Upper lobe of left lung (tissue), 6 donors: Measurements from ENCODE around the gene TBP. TPM values are rescaled to one million over a fixed set of nuclear protein-coding genes. Genes with fewer than 3 reads are reported as not detected.

ENCODE experiments used
- ATAC-seq, 2 donors: fragments of 200-7000 bp; cut with Tn5 transposase; one replicate each; pipeline ENCODE4 v1.9.1; 2022; ENCODE audit warnings: mild to moderate bottlenecking in 2 of 2, moderate library complexity in 2 of 2; ENCODE audit not compliant: low FRiP score in 2 of 2
- DNase-seq, 2 donors: peaks; one replicate each; pipeline ENCODE4 v3.0.0-alpha.2; 2019 to 2020
- H3K27ac ChIP-seq, 4 donors: fragments of 200-600 bp; sonication (generic); one replicate each; pipeline ENCODE4 v1.5.1; 2016 to 2019
- H3K27me3 ChIP-seq, 4 donors: fragments of 200-600 bp; sonication (generic); one replicate each; pipeline ENCODE4 v1.5.1; 2017 to 2019
- H3K36me3 ChIP-seq, 4 donors: fragments of 200-600 bp; sonication (generic); one replicate each; pipeline ENCODE4 v1.5.1; 2016 to 2019
- H3K4me1 ChIP-seq, 4 donors: fragments of 200-600 bp; sonication (generic); one replicate each; pipeline ENCODE4 v1.5.1; 2018 to 2019
- H3K4me3 ChIP-seq, 4 donors: fragments of 200-600 bp; sonication (generic); one replicate each; pipeline ENCODE4 v1.5.1; 2017 to 2019; ENCODE audit warnings: mild to moderate bottlenecking in 2 of 4, moderate library complexity in 1 of 4
- H3K9me3 ChIP-seq, 4 donors: fragments of 200-600 bp; sonication (generic); one replicate each; pipeline ENCODE4 v1.5.1; 2018 to 2019
- CTCF ChIP-seq, 6 experiments: fragments of 450-650 bp in 4 of 6; fragments of 200-600 bp in 2 of 6; sonication (generic) in 2 of 6; IDR thresholded peaks; one replicate each; pipeline ENCODE4 v1.5.1; 2016 to 2019; ENCODE audit warnings: antibody characterized with exemption in 6 of 6
- EP300 ChIP-seq, 4 donors: sonication (generic); formaldehyde crosslinking; IDR thresholded peaks; one replicate each; pipeline ENCODE4 v1.5.1; 2017; ENCODE audit warnings: antibody characterized with exemption in 4 of 4, control low read depth in 2 of 4
- POLR2A ChIP-seq, 4 donors: fragments of 450-650 bp; IDR thresholded peaks; one replicate each; pipeline ENCODE4 v1.5.1; 2016 to 2017; ENCODE audit warnings: antibody characterized with exemption in 4 of 4, mild to moderate bottlenecking in 2 of 4
- POLR2AphosphoS5 ChIP-seq, 2 donors: sonication (generic); formaldehyde crosslinking; IDR thresholded peaks; one replicate each; pipeline ENCODE4 v1.5.1; 2017; ENCODE audit warnings: antibody characterized with exemption in 2 of 2
- WGBS, 2 donors: methylation state at CpG; one replicate each; pipeline ENCODE4 v1.1.5; 2017 to 2018; 5-methylcytosine and 5-hydroxymethylcytosine counted together
- total RNA-seq, 6 donors: library from RNA; depleted of rRNA in 4 of 6; stranded (reverse); fragments of >200 nt in 4 of 6; gene quantifications; one replicate each; pipeline versions ENCODE4 v1.1.0 to v1.2.1, GENCODE V29; 2016 to 2021
- donor health status: DM: no; HTN: no; CAD: no; lungs with moderate emphysema.
- donor health status: DM: no; HTN: yes; CAD: no; lungs with severe emphysema.

TBP gene
- total RNA-seq, 6 donors from 2014 or later: 13.8 to 59.7 (median 16.9) TPM

DNA sequence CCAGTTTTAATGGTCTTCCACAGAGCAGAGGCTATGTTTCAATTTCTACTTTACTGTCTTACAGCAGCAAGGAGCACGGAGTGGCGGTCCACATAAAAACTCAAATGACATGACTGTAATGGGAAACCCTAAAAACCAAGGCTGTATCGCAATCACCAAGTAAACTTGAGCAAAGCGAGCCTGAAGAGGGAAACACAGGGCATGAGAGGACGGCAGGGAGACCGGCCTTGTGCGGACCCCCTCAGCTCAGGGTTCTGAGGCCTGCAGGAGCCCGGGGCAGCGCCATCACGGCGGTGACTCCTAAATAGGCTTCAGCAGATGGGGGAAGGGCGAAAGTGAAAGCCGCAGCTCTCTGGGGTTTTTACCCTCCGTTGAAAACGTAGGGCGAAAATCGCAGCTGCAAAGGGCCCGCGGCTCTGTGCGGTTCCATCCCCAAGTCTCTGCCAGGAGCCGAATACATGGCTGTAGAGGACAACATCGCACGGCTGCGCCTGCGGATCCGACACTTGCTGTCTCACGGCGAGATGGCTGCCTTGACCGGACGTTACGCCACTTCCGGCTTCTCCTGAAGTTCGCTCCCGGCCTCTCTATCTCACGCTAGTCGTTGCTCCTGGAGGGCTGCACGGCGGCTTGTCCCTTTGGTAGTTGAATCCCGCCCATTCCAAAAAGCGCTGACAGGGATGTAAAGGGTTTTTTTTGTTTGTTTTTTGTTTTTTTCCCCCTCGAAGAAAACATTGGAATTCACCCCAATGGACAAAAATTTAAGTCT is 1.2 kb upstream of the TBP start, which contains the start of gene PSMB1:
TSS of gene PSMB1 (minus strand) at position 543 of the 769 bp plus-strand sequence. CDS start at position 478, 65 bp downstream.
- H3K9me3 ChIP-seq: no peaks in the 10 kb centered on the region
- peak; percentile 86 to 97 for DNase-seq
- ATAC-seq: peak; percentile 94 to 95
- TF ChIP-seq POLR2A (IDR thresholded peaks at IDR 0.05) (peak; percentile 88 to 95 (median 92)), EP300 (IDR thresholded peaks at IDR 0.05) (peak in 1 of 4 donors; percentile 68), POLR2AphosphoS5 (IDR thresholded peaks at IDR 0.05) (peak; percentile 97 to 100), CTCF (IDR thresholded peaks at IDR 0.05) (peak in 1 of 6 experiments; percentile 11)
- no peaks in the 10 kb centered on the region for H3K27me3 ChIP-seq
- H3K36me3 ChIP-seq: peaks cover 0 to 22% (median 9%) of the 10 kb centered on the region in 4 donors
- H3K4me3 ChIP-seq: peak within 1 kb of the TSS; percentile 75 to 97 (median 84)
- WGBS, 2 donors: 0 to 1% methylated on average over 28 to 41 of the region's 41 CpGs
- peaks cover 38 to 55% (median 51%) of the 10 kb centered on the region in 4 donors for H3K4me1 ChIP-seq
- peak within 1 kb of the TSS; percentile 94 to 97 (median 94) for H3K27ac ChIP-seq

- no peaks in the 10 kb centered on the region for H3K27me3 ChIP-seq
- H3K27ac ChIP-seq: peak overlapping the region; percentile 94 to 97 (median 94)
- H3K36me3 ChIP-seq: peaks cover 0 to 20% (median 3%) of the 10 kb centered on the region in 4 donors
- WGBS, 2 donors: 0 to 1% methylated on average over 13 of the region's 13 CpGs
- DNase-seq: peak in 1 of 2 donors; percentile 51
- peak overlapping the region; percentile 26 to 97 (median 84) for H3K4me3 ChIP-seq
- ATAC-seq: peak; percentile 47 to 73
- TF ChIP-seq POLR2A (IDR thresholded peaks at IDR 0.05) (peak in 1 of 4 donors; percentile 1), CTCF (IDR thresholded peaks at IDR 0.05) (no peak)
- H3K9me3 ChIP-seq: no peaks in the 10 kb centered on the region
- H3K4me1 ChIP-seq: peaks cover 38 to 57% (median 51%) of the 10 kb centered on the region in 4 donors
Measured at GRCh38 chr6:170553534-170554012, 596 bp upstream of the TBP start.

DNA sequence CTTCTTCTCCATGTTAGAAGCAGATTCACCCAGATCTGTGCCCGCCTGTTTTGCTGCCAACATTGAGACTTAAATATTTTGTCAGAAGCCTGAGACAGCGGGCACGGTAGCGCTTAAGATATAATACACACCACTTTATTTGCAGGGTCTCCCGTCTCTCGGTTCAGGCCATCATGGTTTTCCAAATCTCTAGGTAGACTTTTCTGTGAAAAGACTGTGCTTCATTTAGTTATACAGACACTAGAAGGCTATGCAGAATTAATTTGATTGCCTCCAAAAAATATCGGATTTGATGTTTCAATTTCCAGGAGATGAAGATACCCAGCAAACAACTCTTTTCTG is 598 bp downstream of the TBP start:
- TF ChIP-seq POLR2AphosphoS5 (IDR thresholded peaks at IDR 0.05) (no peak), EP300 (IDR thresholded peaks at IDR 0.05) (no peak), POLR2A (IDR thresholded peaks at IDR 0.05) (no peak), CTCF (IDR thresholded peaks at IDR 0.05) (no peak)
- Histone ChIP-seq H3K27me3 (no peaks in the 10 kb centered on the region), H3K27ac (peak overlapping the region; percentile 94 to 97 (median 94)), H3K36me3 (peaks cover 0 to 26% (median 1%) of the 10 kb centered on the region in 4 donors), H3K9me3 (no peaks in the 10 kb centered on the region), H3K4me3 (peak overlapping the region; percentile 75 to 97 (median 84)), H3K4me1 (peaks cover 37 to 48% (median 42%) of the 10 kb centered on the region in 4 donors)
- DNase-seq (no peak), ATAC-seq (no peak)
- 1 to 3% methylated on average over 7 of the region's 7 CpGs for WGBS, 2 donors

DNA sequence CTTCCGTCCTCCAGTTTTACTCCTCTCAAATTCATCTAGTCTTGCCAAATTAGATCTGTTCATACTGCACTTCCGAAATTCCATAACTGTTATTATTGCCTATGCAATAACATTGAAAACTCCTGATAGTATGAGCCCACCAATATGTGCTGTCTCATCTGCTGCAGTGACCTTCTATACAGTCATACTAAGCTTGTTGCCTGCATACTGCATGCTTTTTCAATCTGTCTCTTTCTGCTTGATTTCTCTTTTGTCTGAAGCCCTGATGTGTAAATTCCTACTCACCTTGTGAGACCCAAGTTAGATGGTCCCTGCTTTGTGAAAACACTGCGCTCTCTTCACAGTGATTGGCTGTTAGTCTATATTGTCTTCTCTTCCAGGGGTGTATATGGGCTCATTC is 1.1 kb downstream of the TBP start:
- 53 to 66% methylated on average over 3 of the region's 3 CpGs for WGBS, 2 donors
- TF ChIP-seq POLR2AphosphoS5 (IDR thresholded peaks at IDR 0.05): no peak
- no peak for TF ChIP-seq POLR2A (IDR thresholded peaks at IDR 0.05)
- no peak for TF ChIP-seq CTCF (IDR thresholded peaks at IDR 0.05)
- TF ChIP-seq EP300 (IDR thresholded peaks at IDR 0.05): no peak
- H3K27ac ChIP-seq: no peak overlapping the region
- peak overlapping the region in 3 of 4 donors; percentile 76 to 97 (median 93) for H3K4me3 ChIP-seq
- H3K4me1 ChIP-seq: peaks cover 32 to 42% (median 38%) of the 10 kb centered on the region in 4 donors
- no peak for DNase-seq
- H3K9me3 ChIP-seq: no peaks in the 10 kb centered on the region
- H3K27me3 ChIP-seq: no peaks in the 10 kb centered on the region
- no peak for ATAC-seq
- peaks cover 0 to 31% (median 1%) of the 10 kb centered on the region in 4 donors for H3K36me3 ChIP-seq
